GM12878 (cell line): ENCODE measurements around the gene ABCD2. TPM values are rescaled to one million over a fixed set of nuclear protein-coding genes. Genes with fewer than 3 reads are reported as not detected.

Source experiments
- ATAC-seq: fragments of 200-7000 bp; cut with Tn5 transposase; 3 replicates; pipeline ENCODE4 v1.9.1; 2020; ENCODE audit warnings: mild to moderate bottlenecking, moderate library complexity
- BruUV-seq: library from RNA; stranded (reverse); fragments of 400-500 nt; replicated peaks from 2 replicates; lab custom pipeline; 2021; lab: Mats Ljungman, UMichigan
- CTCF ChIA-PET: fragments of 300-600 bp; sonication (Branson Sonifier 250); formaldehyde crosslinking; extraction: SDS; loops from one replicate; lab custom pipeline; 2021; ENCODE audit warnings: inconsistent platforms; lab: Yijun Ruan, JAX
- POLR2A ChIA-PET: fragments of 350-600 bp; formaldehyde crosslinking; extraction: SDS; loops from one replicate; lab custom pipeline; 2021; ENCODE audit warnings: inconsistent platforms; lab: Charles Lee
- RAD21 ChIA-PET: fragments of 300-600 bp; sonication (Branson Sonifier 250); formaldehyde crosslinking; loops from one replicate; lab custom pipeline; 2023; ENCODE audit warnings: antibody characterized with exemption; ENCODE audit not compliant: unreplicated experiment; lab: Charles Lee
- SMC1A ChIA-PET: fragments of 300-600 bp; sonication (Branson Sonifier 250); formaldehyde crosslinking; loops from one replicate; lab custom pipeline; 2023; ENCODE audit not compliant: unreplicated experiment, uncharacterized antibody; lab: Charles Lee
- DNase-seq: peaks from one replicate; pipeline ENCODE4 v3.0.0-alpha.2; 2011; ENCODE audit warnings: low read depth, low spot score
- FAIRE-seq: peaks from 3 replicates; lab custom pipeline; 2011; peaks lifted over from hg19 to GRCh38; lab: Jason Lieb, UNC
- H2AFZ ChIP-seq: 2 replicates; pipeline ENCODE4 v1.6.0; 2011; ENCODE audit warnings: low read depth, low read length, control low read depth; ENCODE audit not compliant: control insufficient read depth
- H3K27ac ChIP-seq: 2 replicates; pipeline ENCODE4 v1.5.1; 2011; ENCODE audit warnings: control low read depth; ENCODE audit not compliant: control insufficient read depth, insufficient read depth
- H3K27me3 ChIP-seq, 2 experiments: replicated peaks in 1 of 2; 2 replicates each; pipeline versions ENCODE4 v1.6.0 to v1.6.1; 2011; ENCODE audit warnings: low read length in 1 of 2; ENCODE audit not compliant: control insufficient read depth in 2 of 2, insufficient read depth in 2 of 2
- H3K36me3 ChIP-seq, 2 experiments: 2 replicates each; pipeline ENCODE4 v1.5.1; 2011; ENCODE audit warnings: low read length in 1 of 2; ENCODE audit not compliant: control insufficient read depth in 2 of 2, insufficient read depth in 2 of 2
- H3K4me1 ChIP-seq: 2 replicates; pipeline ENCODE4 v1.6.1; 2011; ENCODE audit warnings: mild to moderate bottlenecking, low read length, moderate library complexity, mixed read lengths; ENCODE audit not compliant: control insufficient read depth, insufficient read depth
- H3K4me2 ChIP-seq: 2 replicates; pipeline ENCODE4 v1.6.0; 2011; ENCODE audit warnings: control low read depth; ENCODE audit not compliant: control insufficient read depth, insufficient read depth
- H3K4me3 ChIP-seq: fragments of 200-600 bp; sonication (generic); 2 replicates; pipeline ENCODE4 v1.5.1; 2016
- H3K79me2 ChIP-seq: 2 replicates; pipeline ENCODE4 v1.6.0; 2011; ENCODE audit warnings: low read length; ENCODE audit not compliant: control insufficient read depth, insufficient read depth
- H3K9ac ChIP-seq: 2 replicates; pipeline ENCODE4 v1.8.0; 2011; ENCODE audit warnings: low read length, control low read depth, mixed read lengths; ENCODE audit not compliant: control insufficient read depth, insufficient read depth
- H3K9me3 ChIP-seq: replicated peaks from 3 replicates; pipeline ENCODE4 v1.5.1; 2011; ENCODE audit warnings: mild to moderate bottlenecking, low read length; ENCODE audit not compliant: control insufficient read depth, insufficient read depth
- H4K20me1 ChIP-seq: 2 replicates; pipeline ENCODE4 v1.6.0; 2011; ENCODE audit not compliant: control insufficient read depth, insufficient read depth
- BHLHE40 ChIP-seq, 2 experiments: fragments of 450-650 bp in 1 of 2; IDR thresholded peaks; 2 replicates each; pipeline ENCODE4 v1.6.1; 2011 to 2017; ENCODE audit warnings: low read depth in 2 of 2, borderline replicate concordance in 1 of 2, improper control_type of control experiment in 1 of 2, low read length in 1 of 2, mild to moderate bottlenecking in 1 of 2
- CBX5 ChIP-seq: sonication (generic); IDR thresholded peaks from 2 replicates; pipeline ENCODE4 v1.6.1; 2016; ENCODE audit warnings: low read depth, moderate library complexity, mild to moderate bottlenecking, inconsistent platforms
- DPF2 ChIP-seq: fragments of 450-650 bp; IDR thresholded peaks from 2 replicates; pipeline ENCODE4 v1.6.1; 2017; ENCODE audit warnings: mild to moderate bottlenecking
- FOXM1 ChIP-seq: IDR thresholded peaks from 2 replicates; pipeline ENCODE4 v1.6.1; 2012; ENCODE audit warnings: low read depth, mild to moderate bottlenecking, inconsistent platforms, low read length, moderate library complexity
- HDGF ChIP-seq: fragments of 450-650 bp; IDR thresholded peaks from 2 replicates; pipeline ENCODE4 v1.6.1; 2016; ENCODE audit warnings: antibody characterized with exemption
- IRF4 ChIP-seq: IDR thresholded peaks from 2 replicates; pipeline ENCODE4 v1.6.1; 2011; ENCODE audit warnings: low read depth, low read length
- KAT2A ChIP-seq: conservative IDR thresholded peaks from 2 replicates; pipeline ENCODE4 v1.6.1; 2011; ENCODE audit warnings: low read depth, low read length; ENCODE audit not compliant: control insufficient read depth
- MEF2A ChIP-seq: IDR thresholded peaks from 2 replicates; pipeline ENCODE4 v1.6.1; 2011; ENCODE audit warnings: low read depth, mild to moderate bottlenecking, low read length, moderate library complexity; ENCODE audit not compliant: insufficient read depth
- RUNX3 ChIP-seq: IDR thresholded peaks from 2 replicates; pipeline ENCODE4 v1.6.1; 2012; ENCODE audit warnings: low read length, inconsistent platforms
- SMARCA5 ChIP-seq: fragments of 450-650 bp; IDR thresholded peaks from 2 replicates; pipeline ENCODE4 v1.6.1; 2017; ENCODE audit warnings: mild to moderate bottlenecking
- SRF ChIP-seq, 2 experiments: IDR thresholded peaks; 2 replicates each; pipeline ENCODE4 v1.6.1; 2011; ENCODE audit warnings: low read depth in 2 of 2, low read length in 2 of 2, mild to moderate bottlenecking in 1 of 2, moderate library complexity in 1 of 2
- YY1 ChIP-seq: IDR thresholded peaks from 2 replicates; pipeline ENCODE4 v1.6.1; 2011; ENCODE audit warnings: low read depth, mild to moderate bottlenecking, low read length
- ZNF384 ChIP-seq: IDR thresholded peaks from 2 replicates; pipeline ENCODE4 v1.6.1; 2012; ENCODE audit warnings: low read depth, mild to moderate bottlenecking, low read length, improper control_type of control experiment, borderline replicate concordance
- WGBS: methylation state at CpG from one replicate; pipeline ENCODE4 v1.1.6; 2016; ENCODE audit warnings: low lambda C conversion rate; ENCODE audit not compliant: insufficient replicate concordance, insufficient coverage; ENCODE audit errors: missing lambda C conversion rate; 5-methylcytosine and 5-hydroxymethylcytosine counted together
- in situ Hi-C: fragments of 300-500 bp; cut with MboI; formaldehyde crosslinking; loops from 9 replicates; pipeline ENCODE4 v1.14.3; 2018; ENCODE audit warnings: mixed read lengths
- intact Hi-C: fragments of 100-400 bp; cut with micrococcal nuclease; formaldehyde crosslinking; loops from one replicate; pipeline ENCODE4 v1.14.2; 2022; ENCODE audit not compliant: unreplicated experiment
- polyA plus RNA-seq, 11 experiments: library from polyadenylated mRNA; depleted of rRNA in 4 of 11; unstranded in 6 of 11; stranded (reverse) in 5 of 11; fragments of >200 nt; fragmentation: Nextera tagmentation in 4 of 11; fragmentation: Illumina TruSeq in 1 of 11; extraction: Ambion mirVana in 4 of 11; extraction: Trizol in 1 of 11; gene quantifications; 1 replicate in 1 of 11; 2 replicates in 10 of 11; pipeline versions ENCODE4 v1.2.1 to v1.2.3, GENCODE V29; 2011 to 2016; ENCODE audit warnings: inconsistent platforms in 2 of 11, missing spikeins in 2 of 11, low read depth in 1 of 11
- total RNA-seq, 4 experiments: library from RNA; depleted of rRNA in 3 of 4; stranded (reverse); fragments of >200 nt in 3 of 4; fragmentation: Illumina TruSeq in 1 of 4; extraction: Trizol in 1 of 4; gene quantifications; 2 replicates each; pipeline versions ENCODE4 v1.2.1 to v1.2.3, GENCODE V29; 2013 to 2021
- TF ChIP-seq, protein P1 (sequence below): fragments of 150-350 bp; IDR thresholded peaks from 2 replicates; pipeline ENCODE4 v1.6.1; 2014; ENCODE audit warnings: mild to moderate bottlenecking, low read depth, low read length
- TF ChIP-seq, protein P2 (sequence below): fragments of 450-650 bp; IDR thresholded peaks from 2 replicates; pipeline ENCODE4 v1.6.1; 2017; ENCODE audit warnings: antibody characterized with exemption, mild to moderate bottlenecking, moderate library complexity

Gene ABCD2
- total and polyA plus RNA-seq, 10 of the 15 experiments (the other 5 are each of a cell fraction or from before 2014, with no cell fraction given) = 4.4 to 16.2 (median 7.5) TPM

DNA sequence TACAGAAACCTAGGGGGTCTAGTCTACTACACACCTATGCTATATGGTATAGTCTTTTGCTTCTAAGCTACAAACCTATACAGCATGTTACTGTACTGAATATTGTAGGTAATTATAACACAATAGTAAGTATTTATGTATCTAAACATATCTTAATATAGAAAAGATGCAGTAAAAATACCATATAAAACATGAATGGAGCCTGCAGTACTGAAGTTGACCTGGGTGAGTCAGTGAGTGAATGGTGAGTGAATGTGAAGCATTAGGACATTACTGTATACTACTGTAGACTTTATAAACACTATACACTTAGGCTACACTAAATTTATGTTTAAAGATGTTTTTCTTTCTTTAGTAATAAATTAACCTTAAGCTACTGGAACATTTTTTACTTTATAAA lies 13.1 kb upstream of the ABCD2 start (continued):
- TF ChIP-seq ZNF384 (no peak), YY1 (no peak), CBX5 (no peak), IRF4 (no peak), DPF2 (no peak), HDGF (no peak), SRF (IDR thresholded peaks at IDR 0.05; ENCODE audit: low read depth in 2 of 2, low read length in 2 of 2) (no peak)
- TF ChIP-seq, protein P1, sequence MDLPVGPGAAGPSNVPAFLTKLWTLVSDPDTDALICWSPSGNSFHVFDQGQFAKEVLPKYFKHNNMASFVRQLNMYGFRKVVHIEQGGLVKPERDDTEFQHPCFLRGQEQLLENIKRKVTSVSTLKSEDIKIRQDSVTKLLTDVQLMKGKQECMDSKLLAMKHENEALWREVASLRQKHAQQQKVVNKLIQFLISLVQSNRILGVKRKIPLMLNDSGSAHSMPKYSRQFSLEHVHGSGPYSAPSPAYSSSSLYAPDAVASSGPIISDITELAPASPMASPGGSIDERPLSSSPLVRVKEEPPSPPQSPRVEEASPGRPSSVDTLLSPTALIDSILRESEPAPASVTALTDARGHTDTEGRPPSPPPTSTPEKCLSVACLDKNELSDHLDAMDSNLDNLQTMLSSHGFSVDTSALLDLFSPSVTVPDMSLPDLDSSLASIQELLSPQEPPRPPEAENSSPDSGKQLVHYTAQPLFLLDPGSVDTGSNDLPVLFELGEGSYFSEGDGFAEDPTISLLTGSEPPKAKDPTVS = no peak
- TF ChIP-seq, all 136 proteins: peak for 0

DNA sequence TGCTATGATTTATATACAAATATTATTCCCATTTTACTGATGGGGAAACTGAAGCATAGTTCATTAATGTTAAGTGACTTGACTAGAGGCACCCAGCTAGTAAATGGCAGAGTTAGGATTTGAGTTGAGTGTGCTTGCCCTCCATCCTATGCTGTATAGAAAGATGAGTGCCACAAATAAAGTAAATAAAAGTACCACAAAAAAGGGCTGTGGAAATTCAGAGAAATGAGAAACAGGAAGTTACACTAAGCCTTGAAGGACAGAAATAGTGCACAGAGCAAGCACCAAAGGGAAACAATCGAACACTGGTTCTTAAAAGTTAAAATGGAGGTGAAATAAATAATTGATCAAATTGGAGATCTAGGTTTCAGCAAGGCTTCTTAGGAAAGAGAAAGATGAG lies 9.2 kb upstream of the ABCD2 start:
- intact Hi-C loops (no loop called here), in situ Hi-C loops (no loop called here)
- ChIA-PET RAD21 (interaction anchor here (1.4 to 2.1 kb wide), 2 partner anchors 9 to 13 kb away, joined by 5 to 11 read pairs; partner anchors contain the start of gene ABCD2), POLR2A (interaction anchor here (1.3 to 1.7 kb wide), 2 partner anchors 9 to 12 kb away, joined by 4 to 5 read pairs; partner anchors contain the start of gene ABCD2)
- H3K4me2 ChIP-seq = peak overlapping the region; percentile 50
- H4K20me1 ChIP-seq = no peaks in the 10 kb centered on the region
- WGBS = 0% methylated on average over 1 of the region's 1 CpG
- no peak for FAIRE-seq
- H3K4me3 ChIP-seq = no peak overlapping the region
- H3K4me1 ChIP-seq = peaks cover 10% of the 10 kb centered on the region
- peak overlapping the region; percentile 89 for H2AFZ ChIP-seq
- no peaks in the 10 kb centered on the region; the same call in 1 of the 3 replicates for H3K9me3 ChIP-seq
- no peaks in the 10 kb centered on the region for H3K79me2 ChIP-seq
- no peak overlapping the region for H3K27ac ChIP-seq
- no TSS peak for BruUV-seq
- ATAC-seq = peak; percentile 67
- 0 out of 2 replicates have a peak, but pooled peaks have one; percentile 18 for TF ChIP-seq SMARCA5
- no peak for TF ChIP-seq MEF2A
- peak; percentile 29; the same call in 1 of the 2 replicates for TF ChIP-seq FOXM1
- TF ChIP-seq RUNX3 = peak; percentile 58
- no peak for TF ChIP-seq KAT2A
- TF ChIP-seq, protein P2, sequence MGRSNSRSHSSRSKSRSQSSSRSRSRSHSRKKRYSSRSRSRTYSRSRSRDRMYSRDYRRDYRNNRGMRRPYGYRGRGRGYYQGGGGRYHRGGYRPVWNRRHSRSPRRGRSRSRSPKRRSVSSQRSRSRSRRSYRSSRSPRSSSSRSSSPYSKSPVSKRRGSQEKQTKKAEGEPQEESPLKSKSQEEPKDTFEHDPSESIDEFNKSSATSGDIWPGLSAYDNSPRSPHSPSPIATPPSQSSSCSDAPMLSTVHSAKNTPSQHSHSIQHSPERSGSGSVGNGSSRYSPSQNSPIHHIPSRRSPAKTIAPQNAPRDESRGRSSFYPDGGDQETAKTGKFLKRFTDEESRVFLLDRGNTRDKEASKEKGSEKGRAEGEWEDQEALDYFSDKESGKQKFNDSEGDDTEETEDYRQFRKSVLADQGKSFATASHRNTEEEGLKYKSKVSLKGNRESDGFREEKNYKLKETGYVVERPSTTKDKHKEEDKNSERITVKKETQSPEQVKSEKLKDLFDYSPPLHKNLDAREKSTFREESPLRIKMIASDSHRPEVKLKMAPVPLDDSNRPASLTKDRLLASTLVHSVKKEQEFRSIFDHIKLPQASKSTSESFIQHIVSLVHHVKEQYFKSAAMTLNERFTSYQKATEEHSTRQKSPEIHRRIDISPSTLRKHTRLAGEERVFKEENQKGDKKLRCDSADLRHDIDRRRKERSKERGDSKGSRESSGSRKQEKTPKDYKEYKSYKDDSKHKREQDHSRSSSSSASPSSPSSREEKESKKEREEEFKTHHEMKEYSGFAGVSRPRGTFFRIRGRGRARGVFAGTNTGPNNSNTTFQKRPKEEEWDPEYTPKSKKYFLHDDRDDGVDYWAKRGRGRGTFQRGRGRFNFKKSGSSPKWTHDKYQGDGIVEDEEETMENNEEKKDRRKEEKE = no peak
- no peak for TF ChIP-seq BHLHE40 (IDR thresholded peaks at IDR 0.05; ENCODE audit: borderline replicate concordance in 1 of 2, low read depth in 2 of 2, low read length in 1 of 2)
- no peak for TF ChIP-seq DPF2
- TF ChIP-seq, all 136 proteins: peak for 3
- Histone ChIP-seq H3K36me3 (no peaks in the 10 kb centered on the region), H3K9ac (no peak overlapping the region), H3K27me3 (no peaks in the 10 kb centered on the region)
- ChIA-PET CTCF (interaction anchor here (0.9 to 1.9 kb wide), 4 partner anchors 9 to 15 kb away, joined by 3 to 6 read pairs (median 3); partner anchors contain the start of gene ABCD2), SMC1A (interaction anchor here (0.7 to 2.7 kb wide), 7 partner anchors 9 to 45 kb away, joined by 3 to 14 read pairs (median 4); partner anchors contain the start of gene ABCD2)
- no peak for DNase-seq
